GM18867 (cell line): ENCODE results near the gene ATXN7.
A peak's percentile ranks its signal among the peaks of the same experiment; 100 is the strongest.

Experiments
- ATAC-seq: cut with Tn5 transposase; IDR thresholded peaks from one replicate; pipeline ENCODE4 v1.9.1; 2021; ENCODE audit warnings: mild to moderate bottlenecking, moderate library complexity; ENCODE audit not compliant: unreplicated experiment

Gene ATXN7

DNA sequence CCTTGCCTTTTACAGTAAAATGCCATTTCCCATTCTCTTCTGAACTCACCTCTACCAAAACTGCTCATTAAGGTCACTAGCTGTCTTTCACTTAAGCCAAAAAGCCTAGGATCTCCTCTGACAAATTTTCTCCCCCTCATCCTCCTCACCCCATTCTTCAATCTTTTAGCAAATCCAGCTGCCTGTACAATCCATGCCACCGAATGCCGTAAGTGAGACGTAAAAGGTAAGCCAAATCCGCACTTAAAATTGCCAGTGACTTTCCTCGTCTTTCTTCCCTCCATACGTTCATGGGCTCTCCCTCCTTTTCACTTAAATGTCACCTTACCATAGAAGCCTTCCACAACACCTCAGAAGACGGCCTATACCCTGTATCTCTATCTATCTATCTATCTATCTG, 145.9 kb downstream of the ATXN7 start:
- ATAC-seq: no peak

DNA sequence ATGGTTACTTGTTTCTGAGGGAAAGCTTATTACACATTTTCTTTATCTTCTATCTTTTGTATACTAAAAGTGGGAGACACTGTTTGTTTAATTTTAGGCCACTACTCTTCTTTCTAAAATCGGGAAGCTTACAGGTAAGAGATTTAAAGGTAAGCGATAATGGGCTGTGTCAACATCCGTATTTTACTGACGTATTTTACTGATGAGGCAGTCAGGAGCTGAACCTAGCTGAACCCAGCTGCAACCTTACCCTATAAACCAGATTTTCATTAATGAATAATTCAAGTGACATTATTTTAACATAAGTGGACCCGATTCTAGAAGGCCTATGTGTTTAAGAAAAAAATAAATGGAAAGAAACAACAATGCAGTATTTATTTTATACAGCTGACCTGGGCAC, 146.5 kb downstream of the ATXN7 start:
- ATAC-seq: no peak

DNA sequence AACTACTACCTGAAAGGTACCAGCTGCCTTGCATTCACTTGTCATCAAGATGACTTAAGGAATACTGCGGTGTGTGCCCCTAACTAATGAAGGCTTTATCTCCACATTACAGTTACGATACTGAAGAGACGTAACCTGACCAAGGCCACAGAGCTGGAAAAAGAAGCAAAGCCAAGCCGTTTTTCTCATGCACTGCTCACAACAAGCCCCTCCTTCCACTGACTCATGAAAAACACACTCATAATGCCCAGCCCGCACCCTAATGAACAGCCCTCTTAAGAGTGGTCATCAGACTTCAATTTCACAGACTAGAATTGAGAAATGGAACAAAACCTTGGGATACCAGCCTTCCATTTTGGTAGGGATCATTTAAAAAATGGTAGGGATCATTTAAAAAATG, 148.0 kb downstream of the ATXN7 start:
- ATAC-seq: no peak

GRCh38 chr3:64016941-64017620, 153.4 kb downstream of the ATXN7 start:
- no peak for ATAC-seq

DNA sequence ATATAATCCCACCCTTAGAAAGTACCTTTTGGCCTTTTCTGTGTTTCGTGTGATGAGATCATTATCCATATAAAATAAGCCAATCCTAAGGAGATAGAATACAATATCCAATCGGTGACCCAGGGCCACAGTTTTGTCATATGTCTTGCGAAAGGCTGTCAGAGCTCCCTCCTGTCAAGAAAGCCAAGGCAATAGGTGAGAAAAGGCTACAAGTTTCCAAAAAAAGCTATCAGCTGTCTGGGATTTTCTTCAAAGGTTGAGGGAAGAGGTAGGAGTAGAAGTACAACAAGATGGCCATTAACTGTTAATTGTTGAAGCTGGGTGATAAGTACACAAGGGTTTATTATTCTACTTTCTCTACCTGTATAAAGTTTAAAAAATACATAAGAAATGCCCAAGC, 155.6 kb downstream of the ATXN7 start:
- ATAC-seq: no peak

- no peak for ATAC-seq
Observed at GRCh38 chr3:64019879-64020278, 156.2 kb downstream of the ATXN7 start.

DNA sequence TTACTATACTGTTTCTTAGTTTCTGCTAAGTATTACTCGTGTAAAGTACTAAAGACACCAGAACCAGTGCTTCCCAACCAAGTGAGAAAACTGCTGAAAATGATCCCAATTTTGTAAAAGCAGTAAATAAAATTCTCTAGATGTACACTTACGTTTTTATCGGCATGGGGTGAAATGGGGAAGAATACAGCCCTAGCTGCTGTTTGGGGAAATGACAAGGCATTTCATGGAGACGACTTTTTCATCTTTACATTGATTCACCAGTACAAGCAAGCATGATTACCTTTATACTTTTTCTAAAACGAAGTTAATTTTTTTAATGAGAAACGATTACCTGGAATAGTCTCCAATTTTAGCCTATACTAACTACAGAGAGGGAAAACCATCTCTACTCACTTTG, 158.3 kb downstream of the ATXN7 start:
- no peak for ATAC-seq

DNA sequence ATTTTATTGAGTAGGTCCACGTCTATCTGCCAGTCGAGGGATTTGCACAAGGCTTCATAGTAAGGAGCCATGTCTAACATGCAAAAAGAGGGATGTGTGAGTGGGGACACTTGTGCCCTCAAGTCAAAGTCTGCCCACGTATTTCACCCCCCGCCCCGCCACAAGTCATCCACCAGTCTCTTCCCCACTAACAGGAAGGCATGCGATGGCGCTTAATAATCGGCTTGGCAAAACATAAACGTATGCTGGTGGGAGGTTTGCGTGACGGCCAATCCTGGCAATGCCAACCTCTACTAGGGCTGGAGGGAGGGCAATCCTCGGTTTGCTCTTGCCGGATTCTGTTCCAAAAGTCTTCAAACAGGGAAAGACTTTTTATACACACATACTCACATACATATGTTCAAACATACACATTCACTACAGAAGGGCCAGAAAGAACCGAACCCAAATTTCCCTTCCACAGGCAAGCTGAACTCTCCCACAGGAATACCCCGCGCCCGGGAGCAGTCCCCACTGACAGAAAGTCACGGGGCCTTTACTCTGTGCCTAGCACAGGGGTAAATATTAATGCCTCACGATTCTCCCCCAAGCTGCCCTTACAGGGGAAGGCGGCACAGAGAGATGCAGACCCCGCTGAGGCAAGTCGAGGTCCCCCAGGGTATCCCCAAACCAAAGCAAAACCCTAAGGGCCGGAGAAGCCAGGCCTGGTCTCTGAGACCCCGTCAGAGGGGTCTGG, 159.0 kb downstream of the ATXN7 start:
- ATAC-seq: peak; percentile 9

DNA sequence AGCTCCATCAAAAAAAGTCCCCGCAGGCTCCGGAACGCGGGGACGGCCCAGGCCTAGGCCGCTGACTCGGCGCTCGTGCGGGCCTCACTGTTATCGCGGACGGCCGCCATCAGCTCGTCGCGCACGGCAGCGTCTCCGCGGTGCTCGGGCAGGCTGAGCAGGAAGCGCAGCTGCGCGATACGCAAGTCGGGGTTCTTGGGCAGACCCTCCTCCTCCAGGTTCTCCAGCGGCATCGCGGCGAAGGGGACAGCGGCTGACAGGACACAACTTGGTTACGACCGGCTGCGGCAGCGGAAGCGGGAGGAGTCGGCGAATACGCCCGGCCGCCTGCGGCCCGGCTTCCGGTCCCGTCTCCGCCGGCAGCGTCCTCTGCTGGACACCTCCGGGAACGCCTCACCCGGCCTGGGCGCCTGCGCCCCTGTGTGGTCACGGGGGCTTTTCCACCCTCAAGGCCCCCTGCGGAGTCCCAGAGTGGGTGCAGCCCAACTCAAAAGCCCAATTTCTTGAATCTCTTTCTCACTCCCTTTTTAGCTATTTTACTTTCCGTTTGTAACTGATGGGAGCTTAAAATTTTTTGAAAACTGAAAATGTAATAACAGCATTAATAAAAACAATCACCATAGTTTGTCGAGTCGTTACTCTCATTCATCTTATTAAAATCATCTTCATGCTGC, 159.7 kb downstream of the ATXN7 start, which contains the start of gene PSMD6:
TSS of gene PSMD6 (minus strand) at position 308 of the 674 bp plus-strand sequence. CDS start at position 233, 75 bp downstream.
- peak; percentile 95 for ATAC-seq

- no peak for ATAC-seq
Observed at GRCh38 chr3:64023861-64024223, 160.2 kb downstream of the ATXN7 start.

- ATAC-seq: peak; percentile 28
Observed at GRCh38 chr3:64026346-64026745, 162.7 kb downstream of the ATXN7 start.

DNA sequence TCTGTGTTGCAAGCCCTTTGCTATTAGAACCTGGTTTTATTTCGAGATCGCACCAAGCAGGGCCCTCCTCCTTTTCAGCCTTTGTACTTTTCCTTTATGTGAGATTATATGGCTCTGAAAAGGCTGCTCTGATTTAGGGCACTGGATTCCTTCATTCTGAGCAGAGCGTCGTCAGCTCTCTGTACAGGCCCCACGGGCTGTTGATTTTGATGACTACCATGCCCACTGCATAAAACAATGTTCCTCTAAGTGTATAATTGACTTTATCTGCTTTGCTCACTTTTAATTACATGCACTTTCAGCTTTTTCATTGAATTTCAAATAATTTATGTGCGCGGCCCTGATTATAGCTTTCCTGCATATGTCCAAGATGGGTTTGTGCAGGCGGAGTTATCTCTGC, 164.0 kb downstream of the ATXN7 start:
- ATAC-seq: no peak

- ATAC-seq: no peak
Observed at GRCh38 chr3:64028754-64029153, 165.1 kb downstream of the ATXN7 start.

GRCh38 chr3:64029287-64029686, 165.6 kb downstream of the ATXN7 start:
- ATAC-seq: no peak

- ATAC-seq: peak; percentile 84
Observed at GRCh38 chr3:64030741-64031140, 167.1 kb downstream of the ATXN7 start.

GRCh38 chr3:64031540-64032508, 168.2 kb downstream of the ATXN7 start:
- no peak for ATAC-seq

DNA sequence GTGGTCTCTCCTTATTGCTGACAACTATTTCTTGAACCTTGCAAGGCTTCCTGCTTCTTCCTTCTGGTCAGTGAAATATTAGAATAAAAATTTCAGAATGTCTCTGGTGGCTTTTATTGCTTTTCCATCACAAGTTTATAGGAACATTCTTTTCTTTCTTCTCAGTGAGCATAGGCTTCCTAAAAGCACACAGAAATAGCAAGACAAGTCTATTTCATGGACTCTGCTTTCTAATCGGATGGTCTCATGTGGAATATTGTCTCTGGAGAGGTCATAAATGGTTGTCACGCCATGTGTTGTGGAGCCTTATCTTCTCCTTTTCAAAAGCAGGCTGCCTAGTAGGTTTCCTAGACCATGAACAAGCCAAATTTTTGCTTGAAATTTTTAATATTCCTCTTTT, 169.4 kb downstream of the ATXN7 start:
- no peak for ATAC-seq

DNA sequence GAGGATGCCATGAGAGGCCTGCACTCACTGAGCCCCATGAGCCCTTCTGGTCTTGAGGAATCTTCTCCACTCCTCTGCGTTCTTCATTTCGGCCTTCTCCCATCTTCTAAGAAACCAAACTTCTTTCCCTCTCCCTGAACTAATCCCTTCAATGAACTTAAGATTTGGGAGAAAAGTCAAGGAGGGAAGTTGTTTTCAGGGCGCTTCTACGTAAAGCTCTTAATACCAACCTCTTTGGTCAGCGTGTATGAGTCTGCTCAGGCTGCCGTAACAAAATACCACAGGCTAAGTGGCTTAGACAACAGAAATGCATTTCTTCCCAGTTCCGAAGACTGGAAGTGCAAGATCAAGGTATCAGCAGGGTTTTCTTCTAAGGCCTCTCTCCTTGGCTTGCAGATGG, 173.4 kb downstream of the ATXN7 start:
- no peak for ATAC-seq

DNA sequence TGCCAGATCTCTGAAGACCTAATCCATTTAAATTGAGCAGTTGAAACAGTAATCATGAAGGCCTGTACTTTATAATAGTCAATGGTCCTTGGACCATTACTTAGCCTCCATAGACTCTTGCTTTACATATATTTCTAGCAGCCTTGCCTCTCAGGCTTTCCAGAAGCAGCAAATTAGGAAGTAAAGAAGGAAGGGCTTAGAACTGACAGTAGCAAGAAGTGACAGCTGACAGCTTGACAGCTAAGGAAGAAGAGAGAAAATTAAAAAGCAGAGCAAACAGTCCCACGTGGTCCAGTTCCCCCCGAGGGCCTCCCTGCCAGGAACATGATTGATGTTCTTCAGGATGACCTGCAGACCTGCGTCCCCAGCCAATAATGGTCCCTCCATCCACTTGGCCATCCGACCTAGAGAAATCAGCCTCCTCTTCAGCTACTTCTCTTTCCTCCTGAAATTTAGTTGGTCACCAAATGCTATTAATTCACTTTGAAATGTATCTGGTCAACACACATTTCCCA, 174.6 kb downstream of the ATXN7 start:
- ATAC-seq: no peak

GRCh38 chr3:64039332-64039731, 175.7 kb downstream of the ATXN7 start:
- peak; percentile 73 for ATAC-seq
